WTC11 (cell line): Measurements from ENCODE around the gene TRABD. TPM values are rescaled to one million over a fixed set of nuclear protein-coding genes. Genes with fewer than 3 reads are reported as not detected.

Source experiments
- ATAC-seq: fragments of 200-7000 bp; cut with Tn5 transposase; 2 replicates; pipeline ENCODE4 v1.10.0; 2021; ENCODE audit warnings: mild to moderate bottlenecking, moderate library complexity
- CTCF ChIA-PET: fragments of 300-600 bp; sonication (Branson Sonifier 250); formaldehyde crosslinking; loops from one replicate; lab custom pipeline; 2021; ENCODE audit warnings: antibody characterized with exemption; lab: Charles Lee
- POLR2A ChIA-PET: fragments of 350-600 bp; sonication (Branson Sonifier 250); formaldehyde crosslinking; loops from one replicate; lab custom pipeline; 2021; ENCODE audit warnings: antibody characterized with exemption; lab: Charles Lee
- DNase-seq: peaks from one replicate; pipeline ENCODE4 v3.0.0; 2021; ENCODE audit warnings: low spot score
- H3K27ac Mint-ChIP-seq: 2 replicates; pipeline ENCODE4 v1.8.0; 2021; ENCODE audit warnings: mixed read lengths
- H3K27me3 Mint-ChIP-seq: 2 replicates; pipeline ENCODE4 v1.8.0; 2021; ENCODE audit warnings: low read depth, mild to moderate bottlenecking, moderate library complexity, mixed read lengths
- H3K36me3 Mint-ChIP-seq: 2 replicates; pipeline ENCODE4 v1.8.0; 2021; ENCODE audit warnings: mixed read lengths
- H3K4me1 Mint-ChIP-seq: 2 replicates; pipeline ENCODE4 v1.8.0; 2022; ENCODE audit warnings: mixed read lengths
- H3K4me3 Mint-ChIP-seq: 2 replicates; pipeline ENCODE4 v1.8.0; 2021; ENCODE audit warnings: mild to moderate bottlenecking, moderate library complexity, mixed read lengths
- H3K9me3 Mint-ChIP-seq: 2 replicates; pipeline ENCODE4 v1.8.0; 2021; ENCODE audit warnings: mixed read lengths
- ARID4B ChIP-seq: sonication (generic); formaldehyde crosslinking; IDR thresholded peaks from 2 replicates; pipeline ENCODE4 v1.8.0; 2023; ENCODE audit warnings: missing genetic modification reagents, mild to moderate bottlenecking, borderline replicate concordance
- ATF3 ChIP-seq: sonication (generic); formaldehyde crosslinking; conservative IDR thresholded peaks from 2 replicates; pipeline ENCODE4 v1.8.1; 2022; ENCODE audit warnings: mild to moderate bottlenecking, missing genetic modification reagents
- CREM ChIP-seq: sonication (generic); formaldehyde crosslinking; IDR thresholded peaks from 2 replicates; pipeline ENCODE4 v1.8.1; 2022; ENCODE audit warnings: mild to moderate bottlenecking, missing genetic modification reagents, moderate library complexity
- E2F1 ChIP-seq: sonication (generic); formaldehyde crosslinking; IDR thresholded peaks from 2 replicates; pipeline ENCODE4 v1.8.0; 2022; ENCODE audit warnings: mild to moderate bottlenecking, missing genetic modification reagents
- EMX1 ChIP-seq: fragments of 250-450 bp; sonication (Bioruptor Pico); IDR thresholded peaks from 2 replicates; pipeline ENCODE4 v1.8.0; 2021; ENCODE audit warnings: mild to moderate bottlenecking
- FOXJ3 ChIP-seq: sonication (generic); formaldehyde crosslinking; IDR thresholded peaks from 2 replicates; pipeline ENCODE4 v1.9.0; 2021; ENCODE audit warnings: missing genetic modification reagents, mild to moderate bottlenecking, borderline replicate concordance
- FOXP1 ChIP-seq: sonication (generic); formaldehyde crosslinking; IDR thresholded peaks from 2 replicates; pipeline ENCODE4 v1.8.0; 2022; ENCODE audit warnings: missing genetic modification reagents, mild to moderate bottlenecking, moderate library complexity, borderline replicate concordance
- HMGA2 ChIP-seq: fragments of 250-450 bp; sonication (Bioruptor Pico); IDR thresholded peaks from 2 replicates; pipeline ENCODE4 v1.4.0; 2021; ENCODE audit warnings: mild to moderate bottlenecking, moderate library complexity
- IRF2 ChIP-seq: sonication (generic); formaldehyde crosslinking; IDR thresholded peaks from 2 replicates; pipeline ENCODE4 v1.8.0; 2022; ENCODE audit warnings: low read depth, missing genetic modification reagents, borderline replicate concordance
- JUN ChIP-seq: sonication (generic); formaldehyde crosslinking; IDR thresholded peaks from 2 replicates; pipeline ENCODE4 v1.8.0; 2023; ENCODE audit warnings: mild to moderate bottlenecking, missing genetic modification reagents
- KAT7 ChIP-seq: sonication (generic); formaldehyde crosslinking; IDR thresholded peaks from 2 replicates; pipeline ENCODE4 v1.8.1; 2023; ENCODE audit warnings: missing genetic modification reagents, mild to moderate bottlenecking, borderline replicate concordance
- MXD4 ChIP-seq: fragments of 250-450 bp; sonication (Bioruptor Pico); IDR thresholded peaks from 2 replicates; pipeline ENCODE4 v1.8.0; 2021; ENCODE audit warnings: mild to moderate bottlenecking, moderate library complexity, borderline replicate concordance
- TP53 ChIP-seq: sonication (generic); formaldehyde crosslinking; IDR thresholded peaks from 2 replicates; pipeline ENCODE4 v1.8.1; 2023; ENCODE audit warnings: mild to moderate bottlenecking, missing genetic modification reagents
- ZBTB21 ChIP-seq: sonication (generic); formaldehyde crosslinking; IDR thresholded peaks from 2 replicates; pipeline ENCODE4 v1.8.1; 2023; ENCODE audit warnings: mild to moderate bottlenecking, missing genetic modification reagents, borderline replicate concordance
- ZMAT4 ChIP-seq: fragments of 250-450 bp; sonication (Bioruptor Pico); IDR thresholded peaks from 2 replicates; pipeline ENCODE4 v1.9.0; 2021; ENCODE audit warnings: mild to moderate bottlenecking
- ZNF423 ChIP-seq: fragments of 250-450 bp; sonication (Bioruptor Pico); IDR thresholded peaks from 2 replicates; pipeline ENCODE4 v2.1.2; 2022; ENCODE audit warnings: mild to moderate bottlenecking, moderate library complexity
- total RNA-seq: library from RNA; stranded (reverse); gene quantifications from 3 replicates; pipeline ENCODE4 v1.2.3, GENCODE V29; 2021
- TF ChIP-seq, protein P1 (sequence below): sonication (generic); formaldehyde crosslinking; IDR thresholded peaks from 2 replicates; pipeline ENCODE4 v1.8.1; 2022; ENCODE audit warnings: low read depth, mild to moderate bottlenecking, moderate library complexity, missing genetic modification reagents, borderline replicate concordance

The TRABD gene
- total RNA-seq, 1 experiment from 2014 or later = 90.4 TPM

DNA sequence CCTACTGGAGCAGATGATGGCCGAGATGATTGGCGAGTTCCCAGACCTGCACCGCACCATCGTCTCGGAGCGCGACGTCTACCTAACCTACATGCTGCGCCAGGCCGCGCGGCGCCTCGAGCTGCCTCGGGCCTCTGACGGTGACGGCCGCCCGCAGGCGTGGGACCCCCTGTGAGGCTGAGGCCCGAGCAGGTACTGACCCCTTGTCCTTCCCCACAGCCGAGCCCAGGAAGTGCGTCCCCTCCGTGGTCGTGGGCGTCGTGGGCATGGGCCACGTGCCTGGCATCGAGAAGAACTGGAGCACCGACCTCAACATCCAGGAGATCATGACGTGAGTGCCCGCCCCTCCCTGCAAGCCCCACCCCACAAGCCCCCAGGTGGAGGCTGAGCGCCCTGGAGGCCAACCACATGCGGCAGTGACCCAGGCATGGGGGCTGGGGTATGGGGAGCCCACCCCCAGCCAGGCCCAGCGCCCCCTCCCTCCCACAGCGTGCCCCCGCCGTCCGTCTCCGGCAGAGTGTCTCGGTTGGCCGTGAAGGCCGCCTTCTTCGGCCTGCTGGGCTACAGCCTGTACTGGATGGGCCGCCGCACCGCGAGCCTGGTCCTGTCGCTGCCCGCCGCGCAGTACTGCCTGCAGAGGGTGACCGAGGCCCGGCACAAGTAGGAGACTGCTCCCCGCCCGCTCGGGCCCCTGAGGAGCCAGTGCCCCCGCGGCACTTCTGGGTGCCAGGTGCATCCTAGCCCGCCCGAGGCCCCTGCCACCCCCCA is 12.3 kb downstream of the TRABD start (continued):
- TF ChIP-seq JUN (CRISPR knock-in tag) = no peak
- TF ChIP-seq EMX1 = no peak
- no peak for TF ChIP-seq HMGA2 (CRISPR knock-in tag)
- TF ChIP-seq KAT7 (CRISPR knock-in tag) = no peak
- TF ChIP-seq E2F1 = no peak
- TF ChIP-seq ZNF423 (CRISPR knock-in tag) = no peak

DNA sequence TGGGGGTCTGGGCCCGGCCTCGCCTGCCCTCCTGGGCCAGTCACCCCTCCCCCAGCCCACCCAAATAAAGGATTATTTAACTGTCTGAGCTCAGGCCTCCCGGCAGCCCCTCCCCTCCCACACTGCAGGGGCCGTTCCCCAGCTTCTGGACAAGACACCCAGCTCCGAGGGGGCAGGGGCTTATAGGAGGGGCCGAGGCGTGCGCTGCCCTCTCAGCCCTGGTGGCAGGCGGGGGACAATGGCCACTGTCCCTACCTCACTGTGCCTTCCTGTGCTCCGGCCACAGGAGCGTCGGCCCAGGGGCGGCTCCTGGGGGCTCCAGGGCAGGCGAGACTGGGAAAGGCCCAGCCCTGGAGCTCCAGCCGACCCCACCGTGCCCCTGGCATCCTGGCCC is 12.9 kb downstream of the TRABD start:
- H3K4me1 Mint-ChIP-seq = peaks cover 12% of the 10 kb centered on the region
- CTCF ChIA-PET = interaction anchor here (0.9 kb wide), 1 partner anchor 8 kb away, joined by 7 read pairs; no protein-coding TSS in a partner anchor

More for the DNA sequence above, 12.9 kb downstream of the TRABD start:
- POLR2A ChIA-PET = no interaction called here
- TF ChIP-seq MXD4 (no peak), IRF2 (CRISPR knock-in tag) (no peak), ATF3 (CRISPR knock-in tag) (no peak), CREM (CRISPR knock-in tag) (no peak), FOXP1 (no peak), ZBTB21 (CRISPR knock-in tag) (no peak), ARID4B (no peak), ZMAT4 (CRISPR knock-in tag) (no peak), FOXJ3 (CRISPR knock-in tag) (no peak), TP53 (CRISPR knock-in tag) (no peak), ZNF423 (CRISPR knock-in tag) (no peak), JUN (CRISPR knock-in tag) (no peak)
- TF ChIP-seq, protein P1, sequence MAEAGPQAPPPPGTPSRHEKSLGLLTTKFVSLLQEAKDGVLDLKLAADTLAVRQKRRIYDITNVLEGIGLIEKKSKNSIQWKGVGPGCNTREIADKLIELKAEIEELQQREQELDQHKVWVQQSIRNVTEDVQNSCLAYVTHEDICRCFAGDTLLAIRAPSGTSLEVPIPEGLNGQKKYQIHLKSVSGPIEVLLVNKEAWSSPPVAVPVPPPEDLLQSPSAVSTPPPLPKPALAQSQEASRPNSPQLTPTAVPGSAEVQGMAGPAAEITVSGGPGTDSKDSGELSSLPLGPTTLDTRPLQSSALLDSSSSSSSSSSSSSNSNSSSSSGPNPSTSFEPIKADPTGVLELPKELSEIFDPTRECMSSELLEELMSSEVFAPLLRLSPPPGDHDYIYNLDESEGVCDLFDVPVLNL (CRISPR knock-in tag) = no peak
- DNase-seq (no peak), ATAC-seq (no peak)
- H3K4me3 Mint-ChIP-seq = no peak overlapping the region
- no peak overlapping the region for H3K27ac Mint-ChIP-seq
- peaks cover 9% of the 10 kb centered on the region for H3K36me3 Mint-ChIP-seq
- peaks cover 4% of the 10 kb centered on the region; the same call in 1 of the 2 replicates for H3K9me3 Mint-ChIP-seq
- no peaks in the 10 kb centered on the region for H3K27me3 Mint-ChIP-seq
